ENCODE measurements around the gene ABHD13.
"Not testable (repeated sequence)": the region's sequence is repeated elsewhere in the genome, so short reads cannot be mapped to it uniquely, and the experiment has no call there.

Gene ABHD13

GRCh38 chr13:108223687-108224503 is 5.7 kb downstream of the ABHD13 start:
- DNase-seq (ENCODE audit: low read depth in 4 of 4, low spot score in 1 of 4): no peak

- no peak for DNase-seq (ENCODE audit: low read depth in 4 of 4, low spot score in 1 of 4)
These were observed 7.2 kb downstream of the ABHD13 start for GRCh38 chr13:108225440-108225839.

- DNase-seq (ENCODE audit: low read depth in 4 of 4, low spot score in 1 of 4): no peak
These were observed 8.0 kb downstream of the ABHD13 start for GRCh38 chr13:108226184-108226583.

- DNase-seq (ENCODE audit: low read depth in 4 of 4, low spot score in 1 of 4): no peak
These were observed 9.6 kb downstream of the ABHD13 start for GRCh38 chr13:108227651-108228272.

- DNase-seq (ENCODE audit: low read depth in 4 of 4, low spot score in 1 of 4): no peak
These were observed 12.2 kb downstream of the ABHD13 start for GRCh38 chr13:108230377-108230776.

- DNase-seq (ENCODE audit: low read depth in 4 of 4, low spot score in 1 of 4): no peak
These were observed 31.0 kb downstream of the ABHD13 start for GRCh38 chr13:108249150-108249549.

GRCh38 chr13:108257248-108257647 is 39.1 kb downstream of the ABHD13 start:
- DNase-seq (ENCODE audit: low read depth in 4 of 4, low spot score in 1 of 4): no peak

- DNase-seq (ENCODE audit: low read depth in 4 of 4, low spot score in 1 of 4): no peak
These were observed 45.6 kb downstream of the ABHD13 start for GRCh38 chr13:108263621-108264355.

GRCh38 chr13:108266321-108266990 is 48.3 kb downstream of the ABHD13 start:
- no peak for DNase-seq (ENCODE audit: low read depth in 4 of 4, low spot score in 1 of 4)

- no peak for DNase-seq (ENCODE audit: low read depth in 4 of 4, low spot score in 1 of 4)
These were observed 49.2 kb downstream of the ABHD13 start for GRCh38 chr13:108267347-108267746.

- not testable (repeated sequence) for DNase-seq (ENCODE audit: low read depth in 4 of 4, low spot score in 1 of 4)
These were observed 49.7 kb downstream of the ABHD13 start for GRCh38 chr13:108267855-108268254.

GRCh38 chr13:108268466-108269112 is 50.4 kb downstream of the ABHD13 start:
- no peak for DNase-seq (ENCODE audit: low read depth in 4 of 4, low spot score in 1 of 4)

GRCh38 chr13:108269601-108270328 is 51.6 kb downstream of the ABHD13 start, which contains the start of gene TNFSF13B:
TNFSF13B (plus strand) TSS chr13:108269718; CDS start chr13:108269896, 178 bp downstream.
- peak in 3 of 4 experiments; percentile 5 to 14 (median 13) for DNase-seq (ENCODE audit: low read depth in 4 of 4, low spot score in 1 of 4)

- no peak for DNase-seq (ENCODE audit: low read depth in 4 of 4, low spot score in 1 of 4)
These were observed 52.2 kb downstream of the ABHD13 start for GRCh38 chr13:108270442-108270841.

GRCh38 chr13:108272333-108272732 is 54.1 kb downstream of the ABHD13 start:
- no peak for DNase-seq (ENCODE audit: low read depth in 4 of 4, low spot score in 1 of 4)

- DNase-seq (ENCODE audit: low read depth in 4 of 4, low spot score in 1 of 4): no peak
These were observed 55.4 kb downstream of the ABHD13 start for GRCh38 chr13:108273429-108274118.

- DNase-seq (ENCODE audit: low read depth in 4 of 4, low spot score in 1 of 4): no peak
These were observed 56.5 kb downstream of the ABHD13 start for GRCh38 chr13:108274718-108275117.

GRCh38 chr13:108276060-108276459 is 57.9 kb downstream of the ABHD13 start:
- no peak for DNase-seq (ENCODE audit: low read depth in 4 of 4, low spot score in 1 of 4)

GRCh38 chr13:108278466-108278865 is 60.3 kb downstream of the ABHD13 start:
- DNase-seq (ENCODE audit: low read depth in 4 of 4, low spot score in 1 of 4): no peak
